SU-DHL-6 (cell line): ENCODE data around the gene HARS1.

ENCODE experiments used
- CTCF ChIP-seq: fragments of 200-600 bp; sonication (generic); IDR thresholded peaks from one replicate; pipeline ENCODE4 v1.5.1; 2017; ENCODE audit warnings: antibody characterized with exemption, mild to moderate bottlenecking, low read length, moderate library complexity; ENCODE audit not compliant: insufficient read depth, poor library complexity, severe bottlenecking
- EZH2phosphoT487 ChIP-seq: fragments of 200-600 bp; sonication (generic), shearing (Covaris generic); conservative IDR thresholded peaks from 2 replicates; pipeline ENCODE4 v1.6.1; 2018; ENCODE audit warnings: mild to moderate bottlenecking, antibody characterized with exemption, low read length, moderate library complexity, mixed read lengths

GRCh38 chr5:140634103-140634502, 57.1 kb downstream of the HARS1 start:
- TF ChIP-seq CTCF, result no peak
- TF ChIP-seq EZH2phosphoT487, result no peak
